GM13976 (cell line): Measurements from ENCODE around the gene ST3GAL5.
A peak's percentile ranks its signal among the peaks of the same experiment; 100 is the strongest.

Experiments
- DNase-seq: peaks from one replicate; pipeline ENCODE4 v3.0.0; 2012; ENCODE audit warnings: low spot score
- CTCF ChIP-seq: IDR thresholded peaks from 2 replicates; pipeline ENCODE4 v1.5.1; 2012; ENCODE audit warnings: borderline replicate concordance, mild to moderate bottlenecking; ENCODE audit not compliant: insufficient read depth; ENCODE audit errors: extremely low read depth, missing control alignments, control extremely low read depth
- in situ Hi-C: fragments of 300-500 bp; cut with MboI; formaldehyde crosslinking; loops from one replicate; pipeline ENCODE4 v1.12.0; 2022; ENCODE audit warnings: low sequenced_read_pairs, mixed read lengths, inconsistent platforms; ENCODE audit not compliant: unreplicated experiment

The ST3GAL5 gene

GRCh38 chr2:85846411-85846810 is 42.4 kb downstream of the ST3GAL5 start:
- DNase-seq = no peak
- in situ Hi-C loops = no loop called here

GRCh38 chr2:85844486-85844885 is 44.3 kb downstream of the ST3GAL5 start:
- no peak for TF ChIP-seq CTCF
- no peak for DNase-seq
- in situ Hi-C loops = no loop called here

More at GRCh38 chr2:85846411-85846810, 42.4 kb downstream of the ST3GAL5 start:
- TF ChIP-seq CTCF = no peak

GRCh38 chr2:85843543-85843942 is 45.2 kb downstream of the ST3GAL5 start:
- DNase-seq = no peak

GRCh38 chr2:85840091-85840490 is 48.7 kb downstream of the ST3GAL5 start:
- DNase-seq = no peak
- in situ Hi-C loops = no loop called here
- TF ChIP-seq CTCF = no peak

More at GRCh38 chr2:85843543-85843942, 45.2 kb downstream of the ST3GAL5 start:
- in situ Hi-C loops = no loop called here
- TF ChIP-seq CTCF = peak; percentile 13

GRCh38 chr2:85839461-85839860 is 49.3 kb downstream of the ST3GAL5 start:
- DNase-seq = no peak

GRCh38 chr2:85838641-85839040 is 50.1 kb downstream of the ST3GAL5 start:
- no peak for DNase-seq
- in situ Hi-C loops = no loop called here
- no peak for TF ChIP-seq CTCF

More at GRCh38 chr2:85839461-85839860, 49.3 kb downstream of the ST3GAL5 start:
- no peak for TF ChIP-seq CTCF
- in situ Hi-C loops = no loop called here

GRCh38 chr2:85838181-85838580 is 50.6 kb downstream of the ST3GAL5 start:
- no peak for TF ChIP-seq CTCF
- in situ Hi-C loops = no loop called here
- DNase-seq = no peak
